Measurements from ENCODE around the gene ZNF14. TPM values are rescaled to one million over a fixed set of nuclear protein-coding genes. Genes with fewer than 3 reads are reported as not detected.

Gene ZNF14
- total RNA-seq, 1 experiment from 2014 or later: 5.6 TPM

GRCh38 chr19:19661141-19661674 is 71.7 kb downstream of the ZNF14 start:
- H3K4me1 ChIP-seq (ENCODE audit: control insufficient read depth, insufficient read depth, low read length): peaks cover 10% of the 10 kb centered on the region
- no peak overlapping the region for H3K27ac ChIP-seq (ENCODE audit: low read length)
- ChIA-PET POLR2A (no interaction called here), CTCF (no interaction called here)
- no peaks in the 10 kb centered on the region for H3K27me3 ChIP-seq (ENCODE audit: control insufficient read depth, insufficient read depth, low read length)
- no TSS peak for BruUV-seq (replicated peaks)
- DNase-seq (ENCODE audit: low read depth, low spot score) (no peak), ATAC-seq (no peak)
- intact Hi-C loops (cut with micrococcal nuclease; ENCODE audit: unreplicated experiment) (loop anchor here (10.0 kb wide), 1 partner anchor 74 kb away; the partner anchor contains the start of gene ZNF14), in situ Hi-C loops (cut with HindIII; ENCODE audit: low pct_unique_long_range_greater_than_20kb, low sequenced_read_pairs) (no loop called here)
- TF ChIP-seq, protein P1, sequence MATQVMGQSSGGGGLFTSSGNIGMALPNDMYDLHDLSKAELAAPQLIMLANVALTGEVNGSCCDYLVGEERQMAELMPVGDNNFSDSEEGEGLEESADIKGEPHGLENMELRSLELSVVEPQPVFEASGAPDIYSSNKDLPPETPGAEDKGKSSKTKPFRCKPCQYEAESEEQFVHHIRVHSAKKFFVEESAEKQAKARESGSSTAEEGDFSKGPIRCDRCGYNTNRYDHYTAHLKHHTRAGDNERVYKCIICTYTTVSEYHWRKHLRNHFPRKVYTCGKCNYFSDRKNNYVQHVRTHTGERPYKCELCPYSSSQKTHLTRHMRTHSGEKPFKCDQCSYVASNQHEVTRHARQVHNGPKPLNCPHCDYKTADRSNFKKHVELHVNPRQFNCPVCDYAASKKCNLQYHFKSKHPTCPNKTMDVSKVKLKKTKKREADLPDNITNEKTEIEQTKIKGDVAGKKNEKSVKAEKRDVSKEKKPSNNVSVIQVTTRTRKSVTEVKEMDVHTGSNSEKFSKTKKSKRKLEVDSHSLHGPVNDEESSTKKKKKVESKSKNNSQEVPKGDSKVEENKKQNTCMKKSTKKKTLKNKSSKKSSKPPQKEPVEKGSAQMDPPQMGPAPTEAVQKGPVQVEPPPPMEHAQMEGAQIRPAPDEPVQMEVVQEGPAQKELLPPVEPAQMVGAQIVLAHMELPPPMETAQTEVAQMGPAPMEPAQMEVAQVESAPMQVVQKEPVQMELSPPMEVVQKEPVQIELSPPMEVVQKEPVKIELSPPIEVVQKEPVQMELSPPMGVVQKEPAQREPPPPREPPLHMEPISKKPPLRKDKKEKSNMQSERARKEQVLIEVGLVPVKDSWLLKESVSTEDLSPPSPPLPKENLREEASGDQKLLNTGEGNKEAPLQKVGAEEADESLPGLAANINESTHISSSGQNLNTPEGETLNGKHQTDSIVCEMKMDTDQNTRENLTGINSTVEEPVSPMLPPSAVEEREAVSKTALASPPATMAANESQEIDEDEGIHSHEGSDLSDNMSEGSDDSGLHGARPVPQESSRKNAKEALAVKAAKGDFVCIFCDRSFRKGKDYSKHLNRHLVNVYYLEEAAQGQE (IDR thresholded peaks at IDR 0.05; ENCODE audit: insufficient read depth in 1 of 2, low read depth in 2 of 2, low read length in 1 of 2): no peak
- TF ChIP-seq SIN3A (IDR thresholded peaks at IDR 0.05; ENCODE audit: borderline replicate concordance, insufficient read depth, low read depth, low read length): no peak
- TF ChIP-seq POLR2AphosphoS5 (IDR thresholded peaks at IDR 0.05; ENCODE audit: low read depth, low read length): no peak
- no peak for TF ChIP-seq CTCF (IDR thresholded peaks at IDR 0.05)
- TF ChIP-seq TCF7L2 (IDR thresholded peaks at IDR 0.05; ENCODE audit: low read depth, low read length): no peak
- H3K9me3 ChIP-seq (ENCODE audit: control insufficient read depth, insufficient read depth, low read depth, low read length): no peaks in the 10 kb centered on the region
- H3K4me3 ChIP-seq (ENCODE audit: low read depth in 2 of 2, low read length in 2 of 2): no peak overlapping the region; a peak in 1 of 4 replicates
- peaks cover 5% of the 10 kb centered on the region; the same call in 1 of the 2 replicates for H3K36me3 ChIP-seq (ENCODE audit: control insufficient read depth, insufficient read depth, low read length)

Other genes starting within 250 kb of the ZNF14 start
- gene TSSK6, start 217.6 kb downstream of the ZNF14 start, total RNA-seq (2021; ENCODE audit: unreplicated experiment): 1.8 TPM
- gene NDUFA13, start 216.9 kb downstream of the ZNF14 start, total RNA-seq (2021; ENCODE audit: unreplicated experiment): 287 TPM
- 6.1 TPM for gene YJEFN3, start 204.2 kb downstream of the ZNF14 start, total RNA-seq (2021; ENCODE audit: unreplicated experiment)
- gene CILP2, start 194.8 kb downstream of the ZNF14 start, total RNA-seq (2021; ENCODE audit: unreplicated experiment): 0.46 TPM
- gene PBX4, start 114.4 kb downstream of the ZNF14 start, total RNA-seq (2021; ENCODE audit: unreplicated experiment): 8.3 TPM
- gene LPAR2, start 104.9 kb downstream of the ZNF14 start, total RNA-seq (2021; ENCODE audit: unreplicated experiment): 16.0 TPM
- 18.1 TPM for gene GMIP, start 89.5 kb downstream of the ZNF14 start, total RNA-seq (2021; ENCODE audit: unreplicated experiment)
- 62.3 TPM for gene ATP13A1, start 69.4 kb downstream of the ZNF14 start, total RNA-seq (2021; ENCODE audit: unreplicated experiment)
- 15.6 TPM for gene ZNF101, start 64.3 kb downstream of the ZNF14 start, total RNA-seq (2021; ENCODE audit: unreplicated experiment)
- 11.4 TPM for gene ZNF506, start 88.6 kb upstream of the ZNF14 start, total RNA-seq (2021; ENCODE audit: unreplicated experiment)
- gene ZNF253, start 132.8 kb upstream of the ZNF14 start, total RNA-seq (2021; ENCODE audit: unreplicated experiment): 8.9 TPM
- gene ZNF93, start 167.8 kb upstream of the ZNF14 start, total RNA-seq (2021; ENCODE audit: unreplicated experiment): 8.9 TPM

Measured in Panc1 (cell line).